ENCODE data around the gene SEMA4D.

Gene SEMA4D

GRCh38 chr9:89442501-89442978 lies 55.4 kb downstream of the SEMA4D start:
- H3K4me1 ChIP-seq (ENCODE audit: insufficient read depth, low read length, poor library complexity, severe bottlenecking) = peaks cover 17% of the 10 kb centered on the region

GRCh38 chr9:89441986-89442385 lies 55.9 kb downstream of the SEMA4D start:
- peaks cover 17% of the 10 kb centered on the region for H3K4me1 ChIP-seq (ENCODE audit: insufficient read depth, low read length, poor library complexity, severe bottlenecking)
- H3K4me2 ChIP-seq (ENCODE audit: low read depth, low read length, poor library complexity, severe bottlenecking) = no peak overlapping the region
- H3F3A ChIP-seq (ENCODE audit: low read depth) = no peaks in the 10 kb centered on the region
- TF ChIP-seq EZH2phosphoT487 (IDR thresholded peaks at IDR 0.05; ENCODE audit: borderline replicate concordance) = no peak
- no peak for TF ChIP-seq CTCF (conservative IDR thresholded peaks at IDR 0.05; ENCODE audit: low read length)
- H4K20me1 ChIP-seq (ENCODE audit: insufficient read depth, low read length, poor library complexity, severe bottlenecking) = peaks cover 95% of the 10 kb centered on the region
- no peak overlapping the region for H2AFZ ChIP-seq (ENCODE audit: low read length)
- H3K4me3 ChIP-seq (ENCODE audit: low read length, poor library complexity, severe bottlenecking) = no peak overlapping the region
- H3K9me3 ChIP-seq (ENCODE audit: insufficient read depth, low read depth, low read length) = no peaks in the 10 kb centered on the region
- H3K79me2 ChIP-seq (ENCODE audit: insufficient read depth, low read length) = peaks cover 98% of the 10 kb centered on the region
- H3K27me3 ChIP-seq (ENCODE audit: insufficient read depth, low read length, poor library complexity, severe bottlenecking) = no peaks in the 10 kb centered on the region
- H3K9ac ChIP-seq (ENCODE audit: low read depth, low read length, poor library complexity, severe bottlenecking) = no peak overlapping the region
- H3K9me2 ChIP-seq (replicated peaks; ENCODE audit: low read depth, low read length) = no peaks in the 10 kb centered on the region
- H3K36me3 ChIP-seq (ENCODE audit: insufficient read depth, low read length) = peaks cover 69% of the 10 kb centered on the region; the same call in 1 of the 2 replicates

More at GRCh38 chr9:89442501-89442978, 55.4 kb downstream of the SEMA4D start:
- Histone ChIP-seq H3F3A (ENCODE audit: low read depth) (no peaks in the 10 kb centered on the region), H3K79me2 (ENCODE audit: insufficient read depth, low read length) (peaks cover 98% of the 10 kb centered on the region), H3K9me2 (replicated peaks; ENCODE audit: low read depth, low read length) (no peaks in the 10 kb centered on the region), H3K9me3 (ENCODE audit: insufficient read depth, low read depth, low read length) (no peaks in the 10 kb centered on the region), H3K27me3 (ENCODE audit: insufficient read depth, low read length, poor library complexity, severe bottlenecking) (no peaks in the 10 kb centered on the region), H3K4me3 (ENCODE audit: low read length, poor library complexity, severe bottlenecking) (no peak overlapping the region), H3K9ac (ENCODE audit: low read depth, low read length, poor library complexity, severe bottlenecking) (no peak overlapping the region), H4K20me1 (ENCODE audit: insufficient read depth, low read length, poor library complexity, severe bottlenecking) (peaks cover 95% of the 10 kb centered on the region), H3K36me3 (ENCODE audit: insufficient read depth, low read length) (peaks cover 72% of the 10 kb centered on the region; the same call in 1 of the 2 replicates), H3K4me2 (ENCODE audit: low read depth, low read length, poor library complexity, severe bottlenecking) (no peak overlapping the region), H2AFZ (ENCODE audit: low read length) (no peak overlapping the region)
- TF ChIP-seq EZH2phosphoT487 (IDR thresholded peaks at IDR 0.05; ENCODE audit: borderline replicate concordance) (no peak), CTCF (conservative IDR thresholded peaks at IDR 0.05; ENCODE audit: low read length) (no peak)

GRCh38 chr9:89441655-89441970 lies 56.3 kb downstream of the SEMA4D start:
- H3K9me2 ChIP-seq (replicated peaks; ENCODE audit: low read depth, low read length) = no peaks in the 10 kb centered on the region
- H3K4me2 ChIP-seq (ENCODE audit: low read depth, low read length, poor library complexity, severe bottlenecking) = no peak overlapping the region
- no peak for TF ChIP-seq CTCF (conservative IDR thresholded peaks at IDR 0.05; ENCODE audit: low read length)
- no peak for TF ChIP-seq EZH2phosphoT487 (IDR thresholded peaks at IDR 0.05; ENCODE audit: borderline replicate concordance)

More at GRCh38 chr9:89441655-89441970, 56.3 kb downstream of the SEMA4D start:
- H3K9ac ChIP-seq (ENCODE audit: low read depth, low read length, poor library complexity, severe bottlenecking) = no peak overlapping the region
- H3K4me3 ChIP-seq (ENCODE audit: low read length, poor library complexity, severe bottlenecking) = no peak overlapping the region
- peaks cover 95% of the 10 kb centered on the region for H4K20me1 ChIP-seq (ENCODE audit: insufficient read depth, low read length, poor library complexity, severe bottlenecking)
- H3K36me3 ChIP-seq (ENCODE audit: insufficient read depth, low read length) = peaks cover 72% of the 10 kb centered on the region; the same call in 1 of the 2 replicates
- no peaks in the 10 kb centered on the region for H3F3A ChIP-seq (ENCODE audit: low read depth)
- no peaks in the 10 kb centered on the region for H3K9me3 ChIP-seq (ENCODE audit: insufficient read depth, low read depth, low read length)
- peaks cover 15% of the 10 kb centered on the region for H3K4me1 ChIP-seq (ENCODE audit: insufficient read depth, low read length, poor library complexity, severe bottlenecking)
- H3K79me2 ChIP-seq (ENCODE audit: insufficient read depth, low read length) = peaks cover 98% of the 10 kb centered on the region
- H3K27me3 ChIP-seq (ENCODE audit: insufficient read depth, low read length, poor library complexity, severe bottlenecking) = no peaks in the 10 kb centered on the region
- H2AFZ ChIP-seq (ENCODE audit: low read length) = no peak overlapping the region
